Smooth muscle cell (in vitro differentiated cells): ENCODE measurements around the gene SLC9A3. TPM values are rescaled to one million over a fixed set of nuclear protein-coding genes. Genes with fewer than 3 reads are reported as not detected.

Source experiments
- DNase-seq: peaks from one replicate; lab custom pipeline; 2025; ENCODE audit not compliant: unreplicated experiment; lab: John Stamatoyannopoulos, UW
- H2AFZ ChIP-seq: fragments of 200-600 bp; sonication (generic); 2 replicates; pipeline ENCODE4 v1.6.0; 2016; ENCODE audit warnings: antibody characterized with exemption, low read depth, mild to moderate bottlenecking
- H3F3A ChIP-seq: fragments of 200-600 bp; sonication (generic); 2 replicates; pipeline ENCODE4 v1.6.0; 2017; ENCODE audit warnings: antibody characterized with exemption, low read depth
- H3K27ac ChIP-seq: fragments of 200-600 bp; sonication (generic); 2 replicates; pipeline ENCODE4 v1.5.1; 2016; ENCODE audit warnings: low read depth, mild to moderate bottlenecking
- H3K27me3 ChIP-seq: fragments of 200-600 bp; sonication (generic); 2 replicates; pipeline ENCODE4 v1.6.1; 2016; ENCODE audit warnings: low read depth, mild to moderate bottlenecking
- H3K36me3 ChIP-seq: fragments of 200-600 bp; sonication (generic); 2 replicates; pipeline ENCODE4 v1.5.1; 2016; ENCODE audit warnings: low read depth
- H3K4me1 ChIP-seq: fragments of 200-600 bp; sonication (generic); 2 replicates; pipeline ENCODE4 v1.5.1; 2016; ENCODE audit warnings: low read depth
- H3K4me2 ChIP-seq: fragments of 200-600 bp; sonication (generic); 2 replicates; pipeline ENCODE4 v1.6.0; 2016; ENCODE audit warnings: mild to moderate bottlenecking
- H3K4me3 ChIP-seq: fragments of 200-600 bp; sonication (generic); 2 replicates; pipeline ENCODE4 v1.5.1; 2016; ENCODE audit warnings: mild to moderate bottlenecking
- H3K79me2 ChIP-seq: fragments of 200-600 bp; sonication (generic); 2 replicates; pipeline ENCODE4 v1.6.0; 2016; ENCODE audit warnings: low read depth, mild to moderate bottlenecking
- H3K9ac ChIP-seq: fragments of 200-600 bp; sonication (generic); 2 replicates; pipeline ENCODE4 v1.6.0; 2016; ENCODE audit warnings: low read depth
- H3K9me3 ChIP-seq: fragments of 200-600 bp; sonication (generic); replicated peaks from 2 replicates; pipeline ENCODE4 v1.5.1; 2016; ENCODE audit warnings: low read depth
- H4K20me1 ChIP-seq: fragments of 200-600 bp; sonication (generic); 2 replicates; pipeline ENCODE4 v1.6.0; 2016; ENCODE audit warnings: low read depth
- CTCF ChIP-seq: fragments of 200-600 bp; sonication (generic); IDR thresholded peaks from 2 replicates; pipeline ENCODE4 v1.5.1; 2017; ENCODE audit warnings: borderline replicate concordance, mild to moderate bottlenecking, antibody characterized with exemption; ENCODE audit not compliant: insufficient read depth, poor library complexity, severe bottlenecking
- WGBS: methylation state at CpG from one replicate; pipeline ENCODE4 v1.1.7; 2016; ENCODE audit warnings: low lambda C conversion rate; 5-methylcytosine and 5-hydroxymethylcytosine counted together
- microRNA-seq: library from miRNA; unstranded; fragments of <30 nt; microRNA quantifications from one replicate; pipeline ENCODE4, GENCODE V29; 2016; ENCODE audit warnings: borderline number of aligned reads
- polyA plus RNA-seq: library from polyadenylated mRNA; unstranded; fragments of >200 nt; fragmentation: Nextera tagmentation; extraction: Ambion mirVana; gene quantifications from 2 replicates; pipeline ENCODE4 v1.2.1, GENCODE V29; 2016
- small RNA-seq: library from RNA; depleted of rRNA; stranded (forward); fragments of <200 nt; gene quantifications from one replicate; pipeline ENCODE3, GENCODE V24; 2014
- total RNA-seq: library from RNA; depleted of rRNA; stranded (reverse); fragments of >200 nt; gene quantifications from 2 replicates; pipeline ENCODE4 v1.2.3, GENCODE V29; 2014

SLC9A3 gene
- total and polyA plus RNA-seq, 2 experiments from 2014 or later: 1.1 to 1.8 TPM

- H4K20me1 ChIP-seq: no peaks in the 10 kb centered on the region
- H3K27ac ChIP-seq: no peak overlapping the region
- TF ChIP-seq CTCF: no peak
- DNase-seq: no peak
- no peaks in the 10 kb centered on the region for H3K36me3 ChIP-seq
- no peak overlapping the region for H2AFZ ChIP-seq
- no peaks in the 10 kb centered on the region for H3K9me3 ChIP-seq
- H3K9ac ChIP-seq: no peak overlapping the region
- no peaks in the 10 kb centered on the region for H3K79me2 ChIP-seq
- 94% methylated on average over 13 of the region's 13 CpGs for WGBS
- no peak overlapping the region for H3K4me3 ChIP-seq
- H3K27me3 ChIP-seq: no peaks in the 10 kb centered on the region
- no peaks in the 10 kb centered on the region for H3F3A ChIP-seq
- peaks cover 10% of the 10 kb centered on the region for H3K4me1 ChIP-seq
- no peak overlapping the region for H3K4me2 ChIP-seq
These were observed 102.3 kb downstream of the SLC9A3 start for GRCh38 chr5:421901-422300.

- Histone ChIP-seq H3K4me2 (no peak overlapping the region), H3K27ac (no peak overlapping the region), H3K9ac (no peak overlapping the region), H3K4me1 (peaks cover 10% of the 10 kb centered on the region), H3K79me2 (no peaks in the 10 kb centered on the region), H4K20me1 (no peaks in the 10 kb centered on the region), H3K27me3 (no peaks in the 10 kb centered on the region), H3K36me3 (no peaks in the 10 kb centered on the region), H3K9me3 (no peaks in the 10 kb centered on the region), H3F3A (no peaks in the 10 kb centered on the region), H3K4me3 (no peak overlapping the region), H2AFZ (no peak overlapping the region)
- 95% methylated on average over 33 of the region's 34 CpGs for WGBS
- no peak for TF ChIP-seq CTCF
- no peak for DNase-seq
These were observed 102.9 kb downstream of the SLC9A3 start for GRCh38 chr5:421287-421880.

DNA sequence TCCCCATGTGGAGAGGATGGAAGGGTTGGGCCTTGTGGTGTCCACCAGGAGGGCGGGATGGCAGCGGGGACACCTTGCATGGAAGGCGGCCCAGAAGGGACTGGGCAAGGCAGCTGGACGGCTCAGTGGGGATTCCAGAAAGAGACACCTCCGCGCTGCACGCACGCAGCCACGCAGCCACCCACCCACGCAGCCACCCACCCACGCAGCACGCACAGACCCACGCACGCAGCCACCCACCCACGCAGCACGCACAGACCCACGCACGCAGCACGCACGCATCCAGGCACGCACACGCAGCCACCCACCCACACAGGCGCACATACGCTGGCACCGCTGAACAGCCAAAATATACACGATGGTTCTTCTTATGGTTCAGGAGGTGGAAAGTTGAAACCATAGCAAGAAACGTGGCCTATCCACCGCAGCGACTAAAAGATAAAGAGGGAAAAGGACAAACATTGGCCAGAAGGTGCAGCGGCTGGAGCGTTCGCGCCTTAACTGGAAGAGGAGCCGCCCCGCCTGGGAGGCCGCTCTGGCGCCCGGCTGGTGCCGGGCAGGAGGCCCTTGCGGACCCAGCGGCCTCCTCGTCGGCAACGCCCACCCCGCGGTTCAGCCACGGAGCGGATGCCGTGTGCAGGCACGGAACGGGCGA lies 103.5 kb downstream of the SLC9A3 start:
- Histone ChIP-seq H3K27me3 (no peaks in the 10 kb centered on the region), H3K4me2 (no peak overlapping the region), H3K4me3 (no peak overlapping the region), H3K79me2 (no peaks in the 10 kb centered on the region), H3K9ac (no peak overlapping the region), H3K27ac (no peak overlapping the region), H3K36me3 (no peaks in the 10 kb centered on the region), H3K4me1 (peaks cover 16% of the 10 kb centered on the region), H2AFZ (no peak overlapping the region), H3F3A (peaks cover 5% of the 10 kb centered on the region), H4K20me1 (no peaks in the 10 kb centered on the region), H3K9me3 (no peaks in the 10 kb centered on the region)
- TF ChIP-seq CTCF: no peak
- WGBS: 98% methylated on average over 39 of the region's 52 CpGs
- no peak for DNase-seq

Small RNA genes within 50 kb of the gene (microRNA-seq; reads per million reads assigned to microRNA genes)
- not detected for gene MIR4456

Small RNA genes within 50 kb of the gene (small RNA-seq; reads per million reads assigned to genes)
- not detected for gene MIR4456

Other genes with a start within 250 kb of the SLC9A3 start
- gene AHRR, start 202.7 kb downstream of the SLC9A3 start, total RNA-seq: 14.4 and 23.4 TPM in 2 replicates
- 18.2 and 20.8 TPM in 2 replicates for gene AHRR, start 202.7 kb downstream of the SLC9A3 start, polyA plus RNA-seq
- 22.6 and 30.5 TPM in 2 replicates for gene EXOC3, start 81.3 kb downstream of the SLC9A3 start, total RNA-seq
- gene EXOC3, start 81.3 kb downstream of the SLC9A3 start, polyA plus RNA-seq: 22.9 and 23.6 TPM in 2 replicates
- 3.5 and 4.0 TPM in 2 replicates for gene CEP72, start 87.9 kb upstream of the SLC9A3 start, total RNA-seq
- gene CEP72, start 87.9 kb upstream of the SLC9A3 start, polyA plus RNA-seq: 0.77 and 2.7 TPM in 2 replicates
- gene TPPP, start 168.9 kb upstream of the SLC9A3 start, total RNA-seq: under 0.01 TPM in 1 of 2 replicates, not detected in the other
- gene TPPP, start 168.9 kb upstream of the SLC9A3 start, polyA plus RNA-seq: not detected in 2 replicates